GM12875 (cell line): ENCODE results near the gene KMT2D.
A peak's percentile ranks its signal among the peaks of the same experiment; 100 is the strongest.

Source experiments
- H3K4me3 ChIP-seq: one replicate; pipeline ENCODE4 v1.5.1; 2011; ENCODE audit warnings: low read depth, low read length, control low read depth
- TF ChIP-seq, protein P1 (sequence below): IDR thresholded peaks from 2 replicates; pipeline ENCODE4 v1.5.1; 2011; ENCODE audit warnings: low read depth, mild to moderate bottlenecking, control low read depth, inconsistent platforms, low read length, moderate library complexity, borderline replicate concordance; ENCODE audit not compliant: insufficient read depth

The KMT2D gene

DNA sequence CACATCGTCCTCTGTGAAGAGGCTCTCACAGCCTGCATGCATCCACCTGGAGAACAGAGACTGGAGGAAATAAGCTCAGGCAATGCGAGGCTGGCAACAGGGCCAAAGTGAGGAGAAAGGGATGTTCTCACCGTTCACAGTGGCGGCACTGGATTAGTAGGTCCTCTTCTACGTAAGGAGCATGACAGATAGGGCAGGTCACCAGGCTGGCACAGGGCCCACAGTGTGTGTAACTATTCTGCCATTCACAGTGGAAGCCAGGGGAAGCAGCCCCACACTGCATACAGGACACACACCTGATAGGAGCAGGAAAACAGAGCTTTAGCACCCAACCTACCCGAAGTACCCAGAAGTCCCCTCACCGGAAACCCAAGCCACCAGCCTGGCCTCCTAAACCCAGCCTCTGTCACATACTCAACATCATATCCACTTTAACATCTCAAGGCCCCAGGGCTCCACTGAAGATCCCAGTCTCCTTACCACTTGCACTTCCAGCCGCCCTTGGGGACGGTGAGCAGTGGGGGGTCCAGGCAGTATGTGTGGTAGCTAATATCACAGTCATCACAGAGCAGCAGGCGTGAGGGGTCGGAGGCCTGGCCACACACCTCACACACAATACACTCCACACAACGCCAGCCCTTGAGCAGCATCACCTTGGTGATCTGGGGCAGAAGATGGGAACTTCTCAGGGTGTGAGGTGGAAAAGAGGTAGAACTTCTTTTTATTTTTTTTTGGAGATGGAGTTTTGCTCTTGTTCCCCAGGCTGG lies 14.3 kb downstream of the KMT2D start:
- no peak overlapping the region for H3K4me3 ChIP-seq
- TF ChIP-seq, protein P1, sequence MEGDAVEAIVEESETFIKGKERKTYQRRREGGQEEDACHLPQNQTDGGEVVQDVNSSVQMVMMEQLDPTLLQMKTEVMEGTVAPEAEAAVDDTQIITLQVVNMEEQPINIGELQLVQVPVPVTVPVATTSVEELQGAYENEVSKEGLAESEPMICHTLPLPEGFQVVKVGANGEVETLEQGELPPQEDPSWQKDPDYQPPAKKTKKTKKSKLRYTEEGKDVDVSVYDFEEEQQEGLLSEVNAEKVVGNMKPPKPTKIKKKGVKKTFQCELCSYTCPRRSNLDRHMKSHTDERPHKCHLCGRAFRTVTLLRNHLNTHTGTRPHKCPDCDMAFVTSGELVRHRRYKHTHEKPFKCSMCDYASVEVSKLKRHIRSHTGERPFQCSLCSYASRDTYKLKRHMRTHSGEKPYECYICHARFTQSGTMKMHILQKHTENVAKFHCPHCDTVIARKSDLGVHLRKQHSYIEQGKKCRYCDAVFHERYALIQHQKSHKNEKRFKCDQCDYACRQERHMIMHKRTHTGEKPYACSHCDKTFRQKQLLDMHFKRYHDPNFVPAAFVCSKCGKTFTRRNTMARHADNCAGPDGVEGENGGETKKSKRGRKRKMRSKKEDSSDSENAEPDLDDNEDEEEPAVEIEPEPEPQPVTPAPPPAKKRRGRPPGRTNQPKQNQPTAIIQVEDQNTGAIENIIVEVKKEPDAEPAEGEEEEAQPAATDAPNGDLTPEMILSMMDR = no peak

GRCh38 chr12:49044660-49045059 lies 15.9 kb downstream of the KMT2D start:
- TF ChIP-seq, protein P1 = no peak
- no peak overlapping the region for H3K4me3 ChIP-seq

- TF ChIP-seq, protein P1 = peak; percentile 87
- H3K4me3 ChIP-seq = no peak overlapping the region
Observed at GRCh38 chr12:49043856-49044258, 16.7 kb downstream of the KMT2D start.

GRCh38 chr12:49043241-49043640 lies 17.4 kb downstream of the KMT2D start:
- TF ChIP-seq, protein P1 = no peak
- H3K4me3 ChIP-seq = no peak overlapping the region

DNA sequence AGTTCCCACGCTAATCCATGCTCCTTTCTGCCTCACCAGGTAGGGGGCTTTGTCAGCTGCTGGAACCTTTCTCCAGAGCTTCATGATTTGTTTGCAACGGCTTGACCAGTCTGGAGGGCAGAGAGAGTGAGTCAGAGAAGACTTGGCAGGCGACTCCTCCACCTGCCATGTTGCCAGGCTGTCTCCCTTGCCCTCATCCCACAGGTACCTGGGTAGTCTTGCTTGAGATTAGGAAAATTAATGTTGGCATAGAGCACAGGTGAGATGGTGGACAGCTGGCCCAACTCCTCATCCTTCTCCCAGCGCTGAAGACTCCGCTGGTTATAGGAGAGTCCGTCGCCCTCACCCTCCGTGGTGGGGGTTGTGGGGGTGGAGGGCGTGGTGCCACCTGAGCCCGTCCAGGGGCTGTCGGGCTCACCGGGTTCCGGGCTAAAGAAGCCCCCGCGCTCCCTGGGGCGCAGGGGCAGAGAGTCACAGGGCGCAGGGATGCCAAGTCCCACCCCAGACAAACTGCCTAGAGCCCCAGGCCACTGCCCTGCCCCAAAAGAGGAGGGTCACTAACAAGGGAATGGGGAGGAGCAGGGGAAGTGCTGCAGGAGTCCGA lies 18.6 kb downstream of the KMT2D start:
- H3K4me3 ChIP-seq = no peak overlapping the region
- TF ChIP-seq, protein P1 = no peak

DNA sequence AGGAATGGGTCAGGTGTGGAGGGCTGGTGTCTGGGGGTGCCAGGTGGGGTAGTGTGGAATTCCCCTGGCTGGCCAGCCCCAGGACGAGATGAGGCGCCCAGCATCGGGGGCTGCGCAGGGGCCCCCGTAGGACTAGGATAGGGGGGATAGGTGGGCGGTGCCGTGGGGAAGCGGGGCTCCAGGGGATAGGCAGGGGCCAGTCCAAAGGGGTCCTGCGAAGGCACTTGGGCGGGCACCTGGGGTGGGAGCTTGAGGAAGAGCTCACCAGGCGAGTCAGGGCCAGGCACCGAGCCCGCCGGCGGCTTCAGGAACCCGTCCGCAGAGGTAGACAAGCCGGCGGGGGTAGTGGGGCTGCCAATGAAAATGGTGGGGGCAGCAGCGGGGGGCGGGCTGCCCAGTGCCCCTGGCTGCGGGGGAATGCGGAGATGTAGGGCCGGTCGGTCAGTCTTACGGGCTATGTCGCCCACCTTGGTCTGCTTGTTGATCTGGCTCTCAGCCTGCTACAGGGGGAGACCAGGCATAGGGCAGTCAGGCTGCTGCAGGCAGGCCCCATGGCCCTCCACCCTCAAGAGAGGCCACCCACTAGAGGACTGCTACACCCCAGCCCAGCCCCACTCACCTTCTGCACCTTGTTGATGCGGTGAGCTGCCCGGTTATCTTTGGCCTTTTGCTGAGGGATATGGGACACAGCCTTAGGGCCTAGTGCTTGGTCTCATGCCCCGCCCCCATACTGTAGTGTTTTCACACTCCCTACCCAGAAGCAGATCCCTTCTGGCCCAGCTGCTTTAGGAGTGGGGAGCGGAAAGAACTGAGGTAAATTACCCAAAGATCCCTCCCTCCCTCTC lies 19.3 kb downstream of the KMT2D start:
- TF ChIP-seq, protein P1 = no peak

More for the DNA sequence above, 19.3 kb downstream of the KMT2D start:
- no peak overlapping the region for H3K4me3 ChIP-seq
